Heart right ventricle (tissue), 16 donors: ENCODE data around the gene ZNF462. TPM values are rescaled to one million over a fixed set of nuclear protein-coding genes. Genes with fewer than 3 reads are reported as not detected.

Experiments used
- ATAC-seq, 8 donors: fragments of 200-7000 bp; cut with Tn5 transposase; one replicate each; pipeline ENCODE4 v1.9.1; 2020; ENCODE audit warnings: mild to moderate bottlenecking in 8 of 8, moderate library complexity in 8 of 8, moderate number of reproducible peaks in 1 of 8
- DNase-seq, 2 donors: peaks; one replicate each; pipeline ENCODE4 v3.0.0-alpha.2; 2020
- H3K27ac ChIP-seq, 10 donors: fragments of 200-600 bp; sonication (generic) in 2 of 10; one replicate each; pipeline versions ENCODE4 v1.5.0 to v1.8.0; 2020 to 2022; ENCODE audit warnings: mild to moderate bottlenecking in 3 of 10
- H3K27me3 ChIP-seq, 7 donors: fragments of 200-600 bp; one replicate each; pipeline ENCODE4 v1.8.0; 2021 to 2022; ENCODE audit warnings: mild to moderate bottlenecking in 2 of 7
- H3K36me3 ChIP-seq, 9 donors: fragments of 200-600 bp; sonication (generic) in 1 of 9; one replicate each; pipeline versions ENCODE4 v1.5.0 to v1.8.0; 2020 to 2022; ENCODE audit warnings: mild to moderate bottlenecking in 2 of 9
- H3K4me1 ChIP-seq, 9 donors: fragments of 200-600 bp; sonication (generic) in 1 of 9; one replicate each; pipeline versions ENCODE4 v1.5.0 to v1.8.0; 2020 to 2022; ENCODE audit warnings: mild to moderate bottlenecking in 4 of 9
- H3K4me3 ChIP-seq, 10 donors: fragments of 200-600 bp; sonication (generic) in 2 of 10; one replicate each; pipeline versions ENCODE4 v1.5.0 to v1.8.0; 2020 to 2022; ENCODE audit warnings: mild to moderate bottlenecking in 7 of 10, moderate library complexity in 2 of 10
- H3K9me3 ChIP-seq, 11 donors: fragments of 200-600 bp in 10 of 11; sonication (generic) in 2 of 11; one replicate each; pipeline versions ENCODE4 v1.5.0 to v1.8.0; 2013 to 2022; ENCODE audit warnings: mild to moderate bottlenecking in 2 of 11, control low read depth in 1 of 11, moderate library complexity in 1 of 11
- WGBS, 2 donors: extraction: QIAGEN DNeasy Blood & Tissue Kit; methylation state at CpG; one replicate each; pipeline ENCODE4 v1.1.7; 2013; ENCODE audit warnings: inconsistent platforms in 1 of 2; 5-methylcytosine and 5-hydroxymethylcytosine counted together
- intact Hi-C, 10 donors: fragments of 100-400 bp; cut with DNase I; formaldehyde crosslinking; loops; one replicate each; pipeline versions ENCODE4 v1.11.1 to v1.14.2; 2022
- polyA plus RNA-seq, 2 donors: library from polyadenylated mRNA; stranded (reverse); fragments of 200-250 nt; gene quantifications; one replicate each; pipeline ENCODE4 v1.2.3, GENCODE V29; 2013
- total RNA-seq, 10 donors: library from RNA; stranded (reverse); fragmentation: NEBNext Ultra II Directional in 3 of 10; extraction: Animal tissue kit (Norgen Biotek cat#: 25700) in 3 of 10; gene quantifications; one replicate each; pipeline versions ENCODE4 v1.2.1 to v1.2.4, GENCODE V29; 2021 to 2023
- TF ChIP-seq, protein P1 (sequence below), 9 donors: fragments of 200-600 bp; sonication (generic) in 2 of 9; IDR thresholded peaks; one replicate each; pipeline versions ENCODE4 v1.5.0 to v1.8.0; 2021 to 2022; ENCODE audit warnings: antibody characterized with exemption in 9 of 9, mild to moderate bottlenecking in 5 of 9, moderate library complexity in 1 of 9
- donor health status: Arrhythmogenic right ventricular cardiomyopathy.
- donor health status: ischemic (EF 13 %, LVEDD 7.1; RV severe dilation, severe dysfunction).
- donor health status: healthy with polysubstance abuse.
- donor health status: DM: no; HTN: yes; CAD: no.
- donor health status: DM: no; HTN: no; CAD: no.
- donor health status: ischemic (EF 25% LVEDD 6.9; RV normal size, moderate dysfunction).
- donor health status: ischemic (EF 25% LVEDD 5.7; RV mildly dilated, moderate dysfunction).
- donor health status: healthy.
- donor health status: DM: yes; HTN: yes; CAD: no.
- donor health status: Ischemic cardiomyopathy.
- donor health status: ischemic (EF 35%, LVEDD 5.7; RV mildly dilated, moderate dysfunction).
- donor health status: nonischemic (EF 11% LVEDD 7.7; RV severe dilation, severe dysfunction).
- donor health status: DM: yes; HTN: yes; CAD: no.
- donor health status: PGD.
- donor health status: ischemic (EF 29% LVEDD 5.4; RV normal size, mild dysfunction).
- donor health status: nonischemic (EF 23%, LVEDD 6.1; RV moderate dilation, normal function).

ZNF462 gene
- total and polyA plus RNA-seq, 12 donors: 1.9 to 47.7 (median 33.1) TPM

DNA sequence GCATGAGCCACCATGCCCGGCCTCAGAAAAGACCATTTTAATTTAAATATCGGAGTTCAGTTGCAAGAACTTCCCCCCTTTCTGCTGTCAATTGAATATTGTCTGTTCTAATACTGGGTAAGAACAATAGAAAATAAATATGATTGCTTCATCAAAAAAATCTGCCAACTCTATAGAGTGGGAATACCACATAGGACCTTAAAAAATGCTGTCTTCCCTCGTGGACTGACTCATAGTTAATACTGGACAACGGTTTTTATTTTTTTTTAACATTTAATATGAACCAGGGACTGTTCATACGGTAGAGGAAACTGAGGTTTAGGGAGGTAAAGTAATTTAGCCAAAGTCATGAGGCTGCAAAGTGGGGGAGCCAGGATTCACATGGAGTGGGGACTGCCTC lies 9.7 kb downstream of the ZNF462 start:
- Histone ChIP-seq H3K36me3 (no peaks in the 10 kb centered on the region), H3K4me3 (no peak overlapping the region), H3K27me3 (no peaks in the 10 kb centered on the region), H3K4me1 (peaks cover 16 to 95% (median 65%) of the 10 kb centered on the region in 9 donors), H3K27ac (no peak overlapping the region), H3K9me3 (no peaks in the 10 kb centered on the region)
- WGBS, 2 donors: 92 to 97% methylated on average over 5 of the region's 5 CpGs
- DNase-seq: no peak
- TF ChIP-seq, protein P1, sequence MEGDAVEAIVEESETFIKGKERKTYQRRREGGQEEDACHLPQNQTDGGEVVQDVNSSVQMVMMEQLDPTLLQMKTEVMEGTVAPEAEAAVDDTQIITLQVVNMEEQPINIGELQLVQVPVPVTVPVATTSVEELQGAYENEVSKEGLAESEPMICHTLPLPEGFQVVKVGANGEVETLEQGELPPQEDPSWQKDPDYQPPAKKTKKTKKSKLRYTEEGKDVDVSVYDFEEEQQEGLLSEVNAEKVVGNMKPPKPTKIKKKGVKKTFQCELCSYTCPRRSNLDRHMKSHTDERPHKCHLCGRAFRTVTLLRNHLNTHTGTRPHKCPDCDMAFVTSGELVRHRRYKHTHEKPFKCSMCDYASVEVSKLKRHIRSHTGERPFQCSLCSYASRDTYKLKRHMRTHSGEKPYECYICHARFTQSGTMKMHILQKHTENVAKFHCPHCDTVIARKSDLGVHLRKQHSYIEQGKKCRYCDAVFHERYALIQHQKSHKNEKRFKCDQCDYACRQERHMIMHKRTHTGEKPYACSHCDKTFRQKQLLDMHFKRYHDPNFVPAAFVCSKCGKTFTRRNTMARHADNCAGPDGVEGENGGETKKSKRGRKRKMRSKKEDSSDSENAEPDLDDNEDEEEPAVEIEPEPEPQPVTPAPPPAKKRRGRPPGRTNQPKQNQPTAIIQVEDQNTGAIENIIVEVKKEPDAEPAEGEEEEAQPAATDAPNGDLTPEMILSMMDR (IDR thresholded peaks at IDR 0.05): no peak
- intact Hi-C loops: no loop called here
- no peak for ATAC-seq

DNA sequence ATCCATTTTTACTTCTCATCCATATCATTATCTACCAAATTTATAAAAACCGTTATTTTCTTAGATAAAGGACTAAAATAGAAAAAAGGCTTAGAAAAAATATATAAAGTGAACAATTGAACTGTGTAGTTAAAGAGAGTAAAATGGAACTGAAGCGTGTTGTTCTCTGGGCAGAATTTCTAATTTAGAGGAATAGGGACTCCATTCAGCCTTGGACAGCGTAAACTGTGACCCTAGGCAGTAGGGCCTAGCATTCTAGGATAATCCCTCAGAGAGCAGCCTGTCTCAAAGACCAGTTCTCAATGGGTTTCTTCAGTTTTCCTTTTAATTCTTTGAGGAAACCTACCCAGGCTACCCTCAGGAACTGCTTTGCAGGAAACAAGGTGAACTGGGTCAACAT lies 11.1 kb downstream of the ZNF462 start:
- no peak overlapping the region for H3K4me3 ChIP-seq
- H3K9me3 ChIP-seq: no peaks in the 10 kb centered on the region
- TF ChIP-seq, protein P1 (IDR thresholded peaks at IDR 0.05): no peak
- no peaks in the 10 kb centered on the region for H3K36me3 ChIP-seq
- no peak for DNase-seq
- 89 to 92% methylated on average over 3 of the region's 3 CpGs for WGBS, 2 donors
- H3K27me3 ChIP-seq: no peaks in the 10 kb centered on the region
- intact Hi-C loops: no loop called here
- no peak for ATAC-seq
- peaks cover 14 to 95% (median 65%) of the 10 kb centered on the region in 9 donors for H3K4me1 ChIP-seq
- peak overlapping the region in 3 of 10 donors; percentile 12 to 45 (median 17) for H3K27ac ChIP-seq

DNA sequence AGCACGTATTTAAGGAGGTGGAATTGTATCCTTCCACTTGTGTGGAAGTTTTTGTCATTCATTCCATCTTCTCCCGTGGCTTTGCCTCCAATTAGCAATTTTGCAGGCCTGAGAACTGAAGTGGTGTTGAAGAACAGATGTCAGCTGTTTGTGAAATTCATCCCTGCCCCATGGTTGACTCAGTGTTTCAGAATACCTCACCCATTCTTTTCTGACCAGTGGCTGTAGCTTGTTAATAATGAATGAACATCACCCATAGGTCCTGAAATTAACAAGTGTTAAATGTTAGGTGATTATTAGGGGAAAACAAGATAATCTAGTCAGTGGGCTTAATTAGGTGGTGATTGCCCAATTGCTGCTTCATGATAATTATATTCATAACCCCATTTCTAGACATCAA lies 11.7 kb downstream of the ZNF462 start:
- intact Hi-C loops: no loop called here
- no peaks in the 10 kb centered on the region for H3K36me3 ChIP-seq
- ATAC-seq: no peak
- H3K4me1 ChIP-seq: peaks cover 14 to 93% (median 62%) of the 10 kb centered on the region in 9 donors
- WGBS, 2 donors: 75 to 81% methylated on average over 2 of the region's 2 CpGs
- no peak for DNase-seq
- peak overlapping the region in 4 of 10 donors; percentile 12 to 45 (median 27) for H3K27ac ChIP-seq
- no peaks in the 10 kb centered on the region for H3K9me3 ChIP-seq
- TF ChIP-seq, protein P1 (IDR thresholded peaks at IDR 0.05): no peak
- H3K4me3 ChIP-seq: no peak overlapping the region
- H3K27me3 ChIP-seq: no peaks in the 10 kb centered on the region

DNA sequence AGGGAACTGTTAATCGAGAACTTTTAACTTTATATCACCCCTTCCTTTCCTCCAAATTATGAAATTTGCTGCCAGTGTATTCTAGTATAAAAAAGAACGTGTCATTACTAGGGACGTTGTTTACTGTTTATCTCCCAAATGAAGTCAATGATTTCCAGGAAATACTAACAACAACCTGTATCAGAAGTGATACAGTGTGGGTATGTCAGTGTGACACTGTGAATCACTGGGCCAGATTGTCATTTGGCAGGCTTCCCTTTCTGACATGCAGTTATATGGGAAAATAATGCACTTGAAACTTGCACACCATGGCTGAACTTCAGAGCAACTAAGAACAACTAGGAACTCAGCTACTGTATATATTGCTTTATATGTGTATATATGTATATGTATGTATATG lies 12.6 kb downstream of the ZNF462 start:
- 26 to 28% methylated on average over 3 of the region's 3 CpGs for WGBS, 2 donors
- ATAC-seq: peak in 2 of 8 donors; percentile 51 to 53

More for the DNA sequence above, 12.6 kb downstream of the ZNF462 start:
- Histone ChIP-seq H3K4me3 (no peak overlapping the region), H3K27me3 (no peaks in the 10 kb centered on the region), H3K4me1 (peaks cover 10 to 93% (median 60%) of the 10 kb centered on the region in 9 donors), H3K27ac (peak overlapping the region in 5 of 10 donors; percentile 3 to 40 (median 14)), H3K36me3 (no peaks in the 10 kb centered on the region), H3K9me3 (no peaks in the 10 kb centered on the region)
- peak in 1 of 2 donors; percentile 34 for DNase-seq
- TF ChIP-seq, protein P1 (IDR thresholded peaks at IDR 0.05): no peak
- intact Hi-C loops: no loop called here
